MM.1S (cell line): ENCODE measurements around the gene RERGL.
"Not testable (repeated sequence)": the region's sequence is repeated elsewhere in the genome, so short reads cannot be mapped to it uniquely, and the experiment has no call there.

Experiments used
- DNase-seq: peaks from one replicate; pipeline ENCODE4 v3.0.0-alpha.2; 2015
- H2AFZ ChIP-seq: fragments of 300-600 bp; sonication (generic); 2 replicates; pipeline ENCODE4 v1.6.0; 2016; ENCODE audit warnings: antibody characterized with exemption, low read length
- H3F3A ChIP-seq: fragments of 300-600 bp; sonication (generic); 2 replicates; pipeline ENCODE4 v1.6.1; 2016; ENCODE audit warnings: mild to moderate bottlenecking, antibody characterized with exemption, low read length, moderate library complexity, mixed read lengths; ENCODE audit not compliant: insufficient read depth
- H3K27ac ChIP-seq: fragments of 300-600 bp; sonication (generic); 2 replicates; pipeline ENCODE4 v1.5.1; 2016; ENCODE audit warnings: mild to moderate bottlenecking, low read length
- H3K27me3 ChIP-seq: fragments of 300-600 bp; sonication (generic); replicated peaks from 2 replicates; pipeline ENCODE4 v1.6.0; 2016; ENCODE audit warnings: low read length; ENCODE audit not compliant: insufficient read depth
- H3K36me3 ChIP-seq: fragments of 300-600 bp; sonication (generic); replicated peaks from 2 replicates; pipeline ENCODE4 v1.6.1; 2016; ENCODE audit warnings: mild to moderate bottlenecking, low read length, mixed read lengths; ENCODE audit not compliant: insufficient read depth
- H3K4me1 ChIP-seq: fragments of 300-600 bp; sonication (generic); 2 replicates; pipeline ENCODE4 v1.6.1; 2016; ENCODE audit warnings: low read length, mixed read lengths
- H3K4me2 ChIP-seq: fragments of 300-600 bp; sonication (generic); 2 replicates; pipeline ENCODE4 v1.6.0; 2016; ENCODE audit warnings: low read depth, low read length
- H3K4me3 ChIP-seq: fragments of 300-600 bp; sonication (generic); 2 replicates; pipeline ENCODE4 v1.5.1; 2016; ENCODE audit warnings: low read length, mixed read lengths
- H3K79me2 ChIP-seq: fragments of 300-600 bp; sonication (generic); 2 replicates; pipeline ENCODE4 v1.6.1; 2016; ENCODE audit warnings: mixed run types, low read length, mixed read lengths
- H3K9ac ChIP-seq: fragments of 300-600 bp; sonication (generic); 2 replicates; pipeline ENCODE4 v1.6.1; 2016; ENCODE audit warnings: low read length, mixed read lengths
- H3K9me2 ChIP-seq: fragments of 300-600 bp; sonication (generic); replicated peaks from 2 replicates; pipeline ENCODE4 v1.6.1; 2016; ENCODE audit warnings: mild to moderate bottlenecking, low read length, mixed read lengths; ENCODE audit not compliant: insufficient read depth
- H3K9me3 ChIP-seq: fragments of 300-600 bp; sonication (generic); replicated peaks from 2 replicates; pipeline ENCODE4 v1.6.1; 2016; ENCODE audit warnings: mild to moderate bottlenecking, low read length, mixed read lengths; ENCODE audit not compliant: insufficient read depth
- H4K20me1 ChIP-seq: fragments of 300-600 bp; sonication (generic); 2 replicates; pipeline ENCODE4 v1.6.1; 2016; ENCODE audit warnings: mild to moderate bottlenecking, low read length, moderate library complexity, mixed read lengths; ENCODE audit not compliant: insufficient read depth
- EZH2 ChIP-seq: fragments of 300-600 bp; sonication (generic); optimal IDR thresholded peaks from 2 replicates; pipeline ENCODE3; 2017; ENCODE audit warnings: low read depth, mild to moderate bottlenecking, antibody characterized with exemption, low read length, mixed read lengths
- EZH2phosphoT487 ChIP-seq: fragments of 300-600 bp; sonication (generic); IDR thresholded peaks from 2 replicates; pipeline ENCODE4 v1.6.1; 2018; ENCODE audit warnings: antibody characterized with exemption, low read length
- TF ChIP-seq, protein P1 (sequence below): fragments of 300-600 bp; sonication (generic); IDR thresholded peaks from 2 replicates; pipeline ENCODE4 v1.5.1; 2016; ENCODE audit warnings: antibody characterized with exemption, low read length, mixed read lengths

The RERGL gene

DNA sequence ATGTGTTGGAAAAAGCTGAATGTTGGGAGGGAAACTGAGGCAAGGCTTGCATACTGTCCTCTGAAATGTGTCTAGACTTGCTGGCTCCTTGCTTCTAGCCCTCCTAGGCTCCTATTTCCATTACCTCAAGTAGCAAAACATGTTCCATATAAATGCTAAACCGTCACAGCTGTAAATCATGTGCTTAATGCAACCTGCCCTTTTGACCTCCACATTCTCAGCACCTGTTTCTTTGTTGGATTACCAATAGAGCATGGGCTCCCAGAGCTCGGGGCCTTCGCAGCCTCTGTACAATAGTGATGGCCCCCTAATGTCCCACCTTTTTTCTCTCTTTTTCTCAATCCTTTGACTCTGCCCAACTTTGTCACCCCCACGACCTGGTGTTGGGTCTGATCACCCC, 23.3 kb downstream of the RERGL start:
- Histone ChIP-seq H3K9ac (no peak overlapping the region), H3K9me3 (no peaks in the 10 kb centered on the region), H3F3A (no peaks in the 10 kb centered on the region), H3K36me3 (no peaks in the 10 kb centered on the region), H3K27ac (no peak overlapping the region), H3K4me2 (no peak overlapping the region), H2AFZ (no peak overlapping the region), H3K27me3 (no peaks in the 10 kb centered on the region), H3K4me3 (no peak overlapping the region), H4K20me1 (no peaks in the 10 kb centered on the region), H3K79me2 (no peaks in the 10 kb centered on the region), H3K4me1 (no peaks in the 10 kb centered on the region), H3K9me2 (no peaks in the 10 kb centered on the region)
- TF ChIP-seq EZH2phosphoT487 (no peak), EZH2 (no peak)
- TF ChIP-seq, protein P1, sequence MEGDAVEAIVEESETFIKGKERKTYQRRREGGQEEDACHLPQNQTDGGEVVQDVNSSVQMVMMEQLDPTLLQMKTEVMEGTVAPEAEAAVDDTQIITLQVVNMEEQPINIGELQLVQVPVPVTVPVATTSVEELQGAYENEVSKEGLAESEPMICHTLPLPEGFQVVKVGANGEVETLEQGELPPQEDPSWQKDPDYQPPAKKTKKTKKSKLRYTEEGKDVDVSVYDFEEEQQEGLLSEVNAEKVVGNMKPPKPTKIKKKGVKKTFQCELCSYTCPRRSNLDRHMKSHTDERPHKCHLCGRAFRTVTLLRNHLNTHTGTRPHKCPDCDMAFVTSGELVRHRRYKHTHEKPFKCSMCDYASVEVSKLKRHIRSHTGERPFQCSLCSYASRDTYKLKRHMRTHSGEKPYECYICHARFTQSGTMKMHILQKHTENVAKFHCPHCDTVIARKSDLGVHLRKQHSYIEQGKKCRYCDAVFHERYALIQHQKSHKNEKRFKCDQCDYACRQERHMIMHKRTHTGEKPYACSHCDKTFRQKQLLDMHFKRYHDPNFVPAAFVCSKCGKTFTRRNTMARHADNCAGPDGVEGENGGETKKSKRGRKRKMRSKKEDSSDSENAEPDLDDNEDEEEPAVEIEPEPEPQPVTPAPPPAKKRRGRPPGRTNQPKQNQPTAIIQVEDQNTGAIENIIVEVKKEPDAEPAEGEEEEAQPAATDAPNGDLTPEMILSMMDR, result no peak
- DNase-seq, result no peak

- not testable (repeated sequence) for H3K4me1 ChIP-seq, H3K9me3 ChIP-seq, H3K4me2 ChIP-seq, H3K27me3 ChIP-seq, H3K4me3 ChIP-seq, H3F3A ChIP-seq, H3K79me2 ChIP-seq, H3K27ac ChIP-seq, H3K36me3 ChIP-seq, H3K9ac ChIP-seq, H3K9me2 ChIP-seq, H4K20me1 ChIP-seq, H2AFZ ChIP-seq, DNase-seq
Observed at GRCh38 chr12:18062867-18063266, 27.1 kb downstream of the RERGL start.

DNA sequence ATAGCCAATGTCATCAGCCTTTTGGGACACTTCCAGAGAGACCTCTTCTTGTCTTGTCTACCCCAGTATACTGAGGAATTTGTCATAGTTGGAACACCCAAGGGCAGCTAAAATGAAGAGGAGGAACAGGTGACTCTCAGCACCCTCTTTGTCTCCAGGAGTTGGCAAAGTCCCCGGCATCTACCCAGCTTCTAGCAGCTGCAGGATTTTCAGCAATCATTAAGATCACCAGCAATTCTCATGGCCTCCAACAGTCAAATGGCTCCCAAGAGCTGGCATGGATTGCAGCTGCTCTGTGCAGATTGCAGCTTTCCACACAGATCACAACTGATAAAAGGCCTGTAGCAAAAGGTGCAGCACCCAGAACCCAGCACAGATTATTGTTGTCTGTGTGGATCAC, 32.9 kb downstream of the RERGL start:
- Histone ChIP-seq H3F3A (no peaks in the 10 kb centered on the region), H3K4me2 (no peak overlapping the region), H3K79me2 (no peaks in the 10 kb centered on the region), H3K27me3 (no peaks in the 10 kb centered on the region), H3K27ac (no peak overlapping the region), H3K9me2 (no peaks in the 10 kb centered on the region), H3K36me3 (no peaks in the 10 kb centered on the region), H3K4me1 (no peaks in the 10 kb centered on the region), H3K9ac (no peak overlapping the region), H3K9me3 (no peaks in the 10 kb centered on the region), H2AFZ (no peak overlapping the region), H4K20me1 (no peaks in the 10 kb centered on the region), H3K4me3 (no peak overlapping the region)
- no peak for DNase-seq
- TF ChIP-seq EZH2phosphoT487 (no peak), EZH2 (no peak)
- TF ChIP-seq, protein P1, result no peak

DNA sequence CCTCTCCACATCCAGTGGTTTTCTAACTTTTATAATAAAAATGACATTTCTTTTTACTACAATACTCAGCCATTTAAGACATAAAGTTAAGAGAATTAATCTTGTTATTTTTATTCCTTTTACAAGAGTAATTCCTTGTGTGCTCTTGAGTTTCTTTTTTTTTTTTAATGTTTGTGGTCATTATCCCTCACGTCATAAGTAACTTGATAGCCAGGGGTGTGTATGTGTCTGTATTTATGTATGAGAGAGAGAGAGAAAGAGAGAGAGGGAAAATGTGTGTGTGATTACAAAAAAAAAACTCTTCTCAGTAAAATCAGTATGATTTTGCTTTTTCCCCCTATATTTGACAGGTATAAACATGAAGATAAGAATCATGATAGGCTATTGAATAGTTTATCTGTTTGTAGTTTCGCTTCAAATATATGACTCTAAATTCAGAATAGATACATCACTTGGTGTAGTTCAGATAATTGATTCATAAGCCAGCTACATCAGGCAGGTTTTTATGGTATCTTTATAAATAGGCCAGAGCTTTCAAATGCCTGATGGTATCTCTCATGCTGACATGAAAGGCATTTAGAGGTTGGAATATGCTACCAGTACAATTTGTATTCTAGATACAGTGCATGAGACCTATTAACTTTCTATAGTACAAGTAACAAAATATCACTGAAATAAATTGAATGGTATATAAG, 34.9 kb downstream of the RERGL start:
- no peaks in the 10 kb centered on the region for H3F3A ChIP-seq
- TF ChIP-seq, protein P1, result no peak
- TF ChIP-seq EZH2, result no peak
- TF ChIP-seq EZH2phosphoT487, result no peak
- no peak overlapping the region for H3K9ac ChIP-seq
- H3K79me2 ChIP-seq, result no peaks in the 10 kb centered on the region
- no peaks in the 10 kb centered on the region for H3K9me2 ChIP-seq
- H3K4me2 ChIP-seq, result no peak overlapping the region
- H3K36me3 ChIP-seq, result no peaks in the 10 kb centered on the region
- H3K9me3 ChIP-seq, result no peaks in the 10 kb centered on the region
- no peak overlapping the region for H3K4me3 ChIP-seq
- H3K4me1 ChIP-seq, result no peaks in the 10 kb centered on the region
- H4K20me1 ChIP-seq, result no peaks in the 10 kb centered on the region
- H2AFZ ChIP-seq, result no peak overlapping the region
- DNase-seq, result no peak
- H3K27ac ChIP-seq, result no peak overlapping the region
- no peaks in the 10 kb centered on the region for H3K27me3 ChIP-seq
